NCI-H510A (cell line): ENCODE data around the gene RAP1GAP.
"Not testable (repeated sequence)": the region's sequence is repeated elsewhere in the genome, so short reads cannot be mapped to it uniquely, and the experiment has no call there.

Source experiments
- DNase-seq: peaks from one replicate; lab custom pipeline; 2025; lab: John Stamatoyannopoulos, UW

RAP1GAP gene

DNA sequence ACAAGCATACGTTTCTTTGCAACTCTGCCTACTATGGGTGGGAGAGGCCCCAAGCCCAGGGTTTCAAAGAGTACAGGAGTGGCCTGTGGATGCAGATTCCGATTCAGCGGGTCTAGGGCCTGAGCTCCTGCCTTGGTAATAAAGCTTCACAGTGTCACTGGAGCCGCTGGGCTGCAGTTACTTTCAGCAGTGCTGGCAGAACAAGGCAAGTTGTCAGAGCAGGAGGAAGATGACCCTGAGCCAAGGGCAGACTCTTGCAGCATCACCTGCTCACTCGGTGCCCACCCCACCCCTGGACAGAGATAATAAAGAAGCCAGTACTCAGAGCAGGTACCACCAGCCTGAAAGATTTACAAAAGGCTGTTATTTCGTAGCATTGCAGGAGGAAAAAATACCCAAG, 8.0 kb upstream of the RAP1GAP start:
- DNase-seq = no peak

DNA sequence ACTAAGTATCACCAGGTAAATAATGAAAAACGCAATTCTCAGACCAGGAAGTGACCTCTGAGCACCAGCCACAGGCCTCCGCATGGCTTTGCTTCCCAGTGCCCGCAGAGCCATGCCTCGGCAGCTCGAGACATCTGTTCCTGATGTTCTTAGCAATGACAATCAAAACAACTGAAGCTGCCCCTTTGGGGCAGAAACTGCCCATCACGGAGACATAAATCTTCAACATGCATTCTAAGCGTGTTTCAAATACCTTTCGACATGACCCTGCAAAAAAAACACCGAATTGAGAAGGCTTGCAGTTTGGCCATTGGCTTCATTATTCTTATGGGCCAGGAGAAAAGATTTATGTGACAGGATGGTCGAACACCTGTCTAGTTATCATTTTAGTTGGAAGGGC, 5.8 kb upstream of the RAP1GAP start:
- no peak for DNase-seq

DNA sequence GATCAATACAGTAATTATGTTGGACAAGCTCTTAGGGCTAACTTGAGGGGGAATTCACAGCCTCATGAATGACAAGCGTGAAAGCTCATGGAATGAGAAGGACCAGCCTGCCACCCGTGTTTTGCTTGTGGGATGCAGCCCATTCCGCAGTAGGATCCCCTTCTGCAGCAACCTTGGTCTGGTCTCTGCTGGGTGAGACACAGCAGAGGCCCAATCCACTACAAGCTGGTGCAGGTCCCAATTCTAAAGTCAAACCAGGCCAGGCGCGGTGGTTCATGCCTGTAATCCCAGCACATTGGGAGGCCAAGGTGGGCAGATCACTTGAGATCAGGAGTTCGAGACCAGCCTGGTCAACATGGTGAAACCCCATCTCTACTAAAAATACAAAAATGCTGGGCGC, 4.7 kb upstream of the RAP1GAP start:
- not testable (repeated sequence) for DNase-seq

DNA sequence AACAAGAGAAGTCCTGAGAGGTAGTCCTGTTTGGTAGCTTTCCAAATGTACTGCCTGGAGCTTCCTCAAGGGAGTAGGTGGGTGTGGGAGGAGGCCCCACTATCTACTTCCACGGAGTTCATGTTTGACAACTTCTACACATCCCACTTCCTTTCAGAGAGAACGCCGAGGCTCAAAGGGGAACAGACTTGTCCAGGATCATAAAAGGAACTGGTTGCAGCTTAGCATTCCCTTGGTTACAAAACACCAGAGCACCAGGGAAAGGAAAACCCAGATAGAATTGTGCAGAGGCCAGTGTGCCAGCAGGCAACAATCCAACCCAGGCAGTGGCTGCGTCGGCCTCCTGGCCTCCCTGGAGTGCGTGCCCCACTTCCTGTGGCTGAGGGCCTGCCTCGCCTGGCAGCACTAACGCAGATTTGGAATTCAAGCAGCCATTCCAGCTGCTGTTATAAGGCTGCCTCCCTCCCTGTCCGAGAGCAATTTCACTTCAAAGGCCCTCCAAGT, 4.2 kb upstream of the RAP1GAP start:
- DNase-seq = no peak

DNA sequence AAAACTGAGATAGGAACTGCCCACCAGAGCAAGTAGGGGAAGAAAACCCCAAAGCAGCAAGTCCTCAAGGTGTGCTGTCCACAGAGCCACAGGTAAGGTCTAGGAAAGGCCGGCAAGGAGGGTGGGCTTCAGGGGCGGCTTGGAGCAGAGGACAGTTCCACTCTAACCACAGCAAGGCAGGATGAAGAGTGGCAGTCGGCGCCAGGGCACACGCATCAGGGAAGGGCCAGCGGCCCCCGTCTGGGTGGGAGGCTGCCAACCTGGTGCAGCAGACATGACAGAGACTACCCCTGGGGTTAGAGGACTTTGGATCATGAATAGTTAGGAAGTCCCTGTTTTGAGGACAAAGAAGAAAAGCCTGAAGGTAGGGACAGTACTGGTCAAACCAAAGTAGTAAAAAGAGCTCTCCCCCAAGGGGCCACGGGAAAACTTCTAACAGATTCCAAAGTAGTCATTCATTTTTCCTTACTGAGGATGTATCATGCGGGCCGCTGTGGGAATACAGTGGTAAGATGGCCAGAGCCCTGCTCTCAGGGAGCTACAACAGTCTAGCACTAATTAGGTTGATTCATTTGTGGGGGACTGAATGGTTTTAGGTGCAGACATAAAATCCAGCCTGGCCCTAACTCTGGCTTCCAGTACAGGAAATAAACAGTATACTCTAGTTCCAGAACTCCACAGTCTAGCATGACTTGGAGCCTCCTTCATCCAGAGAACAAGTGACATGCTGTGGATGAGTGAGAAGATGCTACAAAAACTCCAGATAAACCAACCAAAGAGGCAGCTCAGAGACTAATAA, 3.5 kb upstream of the RAP1GAP start:
- DNase-seq = no peak

DNA sequence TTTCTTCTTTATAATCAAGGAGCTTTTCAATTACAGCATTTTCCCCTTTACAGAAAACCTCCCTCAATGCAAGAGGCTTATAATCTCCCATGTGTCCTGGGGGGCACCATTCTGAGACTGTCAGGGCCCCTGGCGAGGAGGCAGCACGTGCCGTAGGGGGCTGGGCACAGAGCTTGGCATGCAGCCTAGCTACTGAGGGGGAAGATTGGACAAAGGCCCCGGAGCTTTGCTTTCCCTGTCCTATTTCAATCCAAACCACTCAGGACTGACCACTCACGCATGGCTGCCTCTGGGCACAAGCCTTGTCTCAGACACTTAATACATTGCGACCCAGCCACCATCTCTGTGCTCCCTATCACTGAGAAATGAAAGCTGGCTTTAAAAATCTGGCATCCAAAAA, 2.8 kb upstream of the RAP1GAP start:
- no peak for DNase-seq

DNA sequence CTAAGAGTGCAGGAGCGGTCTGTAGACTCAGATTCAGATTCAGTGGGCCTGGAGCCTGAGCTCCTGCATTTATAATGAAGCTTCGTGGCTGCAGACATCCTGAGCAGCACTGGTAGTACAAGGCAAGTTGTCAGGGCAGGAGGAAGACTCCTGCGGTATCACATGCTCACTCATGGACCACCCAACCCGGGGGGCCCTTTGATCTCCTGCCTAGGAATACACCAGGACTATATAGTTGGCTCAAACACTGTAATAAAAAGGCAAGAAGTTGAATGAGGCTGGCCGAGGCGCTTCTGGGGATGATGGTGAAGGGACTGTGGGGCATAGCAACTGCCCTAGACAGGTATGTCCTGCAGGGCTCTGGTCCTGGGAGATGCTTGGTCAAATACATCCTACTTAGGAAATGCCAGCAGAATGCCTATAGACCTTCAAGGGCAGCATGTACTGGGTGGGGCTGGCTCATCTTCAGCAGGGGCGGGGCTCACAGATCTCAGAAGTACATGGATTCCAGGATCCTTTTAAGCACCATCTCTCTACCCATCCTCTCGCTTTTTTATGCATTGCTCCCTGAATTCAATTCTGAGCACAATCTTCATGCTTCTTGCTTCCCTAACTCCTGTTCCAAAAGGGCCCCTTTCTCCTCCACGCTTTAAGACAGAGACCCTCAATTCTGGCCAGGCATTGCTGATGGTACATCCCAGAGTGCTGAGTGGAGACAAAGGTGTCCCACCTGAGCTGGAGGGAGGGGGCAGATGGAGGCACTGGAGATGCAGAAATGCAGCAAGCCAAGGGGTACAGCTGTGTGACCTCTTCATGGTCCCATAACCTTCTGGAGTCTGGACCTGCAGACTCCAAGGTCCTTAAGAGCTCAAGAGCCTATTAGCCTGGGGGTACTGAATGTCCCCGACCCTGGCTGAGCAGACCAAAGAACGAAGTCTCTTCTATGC, 2.1 kb upstream of the RAP1GAP start:
- no peak for DNase-seq

DNA sequence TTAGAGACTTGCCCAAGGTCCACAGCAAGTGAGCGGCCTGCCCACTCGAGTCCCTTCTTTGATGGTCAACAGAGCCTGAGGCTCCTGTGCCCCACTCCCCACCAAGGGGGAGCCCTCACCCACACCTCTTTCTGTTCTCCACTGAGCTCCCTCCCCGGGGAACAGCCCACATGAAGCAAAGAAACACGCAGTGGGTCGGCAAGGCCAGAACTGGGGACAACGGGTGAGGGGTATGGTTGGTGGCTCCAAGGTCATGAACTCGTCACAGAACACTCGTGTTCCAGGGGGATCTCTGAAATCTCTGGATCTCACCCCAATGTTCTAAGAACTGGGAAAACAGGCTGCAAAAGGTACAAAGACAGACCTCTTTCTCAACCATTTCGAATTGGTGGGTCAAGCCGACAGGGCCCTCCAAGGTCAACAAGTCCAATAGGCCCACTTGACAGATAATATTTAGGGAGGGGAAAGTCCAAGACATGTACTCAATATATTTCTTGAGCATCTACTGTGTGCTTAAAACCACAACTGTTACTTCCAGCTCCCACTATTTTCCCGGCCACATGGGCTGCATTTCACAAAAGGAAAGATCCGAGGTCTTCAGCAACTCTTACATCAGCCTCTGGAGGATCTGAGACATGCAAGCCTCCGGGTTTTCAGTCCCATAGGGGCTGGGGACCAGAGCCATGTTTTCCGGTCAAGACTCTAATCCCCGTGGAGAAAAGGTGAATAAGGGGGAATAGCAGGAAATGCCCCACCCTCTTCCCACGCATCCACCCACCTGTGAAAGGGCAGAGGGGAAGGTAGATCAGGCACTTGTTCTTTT, 1.1 kb upstream of the RAP1GAP start:
- no peak for DNase-seq

DNA sequence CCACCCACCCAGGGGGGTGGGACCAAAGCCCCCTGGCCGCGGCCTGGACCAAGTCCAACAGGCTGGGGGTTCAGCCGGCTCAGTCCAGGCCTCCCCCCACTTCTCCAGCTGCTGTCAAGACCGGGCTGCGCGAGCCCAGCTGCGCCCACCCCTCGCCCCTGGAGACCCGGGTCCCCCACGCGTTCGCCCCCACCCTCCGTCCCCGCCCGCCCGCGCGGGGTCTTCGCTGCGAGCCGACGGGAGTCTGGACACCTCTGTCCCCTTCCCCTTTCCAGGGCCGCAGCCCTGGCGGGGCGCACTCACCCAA, 253 bp downstream of the RAP1GAP start:
- no peak for DNase-seq

DNA sequence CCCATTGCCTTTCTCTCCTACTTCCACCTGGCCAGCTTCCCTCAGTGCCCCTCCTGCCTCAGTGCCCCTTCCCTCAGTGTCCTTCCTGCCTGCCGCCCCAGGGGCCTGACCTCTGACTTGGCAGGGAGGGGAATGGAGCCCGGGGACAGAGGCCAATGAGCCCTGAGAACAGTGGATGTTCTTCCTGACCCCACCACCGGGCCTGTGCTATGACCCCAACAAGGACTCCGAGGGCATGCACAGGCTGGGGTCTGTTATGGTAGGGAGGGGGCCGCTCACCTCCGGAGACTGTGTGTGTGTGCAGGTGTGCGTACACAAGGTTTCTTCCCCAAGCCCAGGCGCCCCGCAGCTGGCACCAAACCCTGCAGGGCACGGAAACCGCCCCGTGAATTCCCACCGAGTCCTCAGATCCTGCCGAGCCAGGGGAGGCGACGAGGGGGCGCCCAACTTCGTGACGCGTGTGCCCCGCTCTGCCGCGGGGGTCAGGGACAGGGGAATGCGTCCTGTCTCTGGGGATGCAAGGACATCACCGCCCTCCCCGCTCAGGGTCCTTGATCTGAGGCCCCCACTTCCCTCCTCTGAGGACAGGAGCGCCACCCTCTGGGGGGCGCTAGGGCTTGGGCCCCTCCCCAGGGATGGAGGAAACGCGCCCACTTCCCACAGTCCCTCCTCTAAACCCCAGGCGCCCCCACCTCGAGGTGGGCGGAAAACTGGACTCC, 766 bp downstream of the RAP1GAP start:
- no peak for DNase-seq

DNA sequence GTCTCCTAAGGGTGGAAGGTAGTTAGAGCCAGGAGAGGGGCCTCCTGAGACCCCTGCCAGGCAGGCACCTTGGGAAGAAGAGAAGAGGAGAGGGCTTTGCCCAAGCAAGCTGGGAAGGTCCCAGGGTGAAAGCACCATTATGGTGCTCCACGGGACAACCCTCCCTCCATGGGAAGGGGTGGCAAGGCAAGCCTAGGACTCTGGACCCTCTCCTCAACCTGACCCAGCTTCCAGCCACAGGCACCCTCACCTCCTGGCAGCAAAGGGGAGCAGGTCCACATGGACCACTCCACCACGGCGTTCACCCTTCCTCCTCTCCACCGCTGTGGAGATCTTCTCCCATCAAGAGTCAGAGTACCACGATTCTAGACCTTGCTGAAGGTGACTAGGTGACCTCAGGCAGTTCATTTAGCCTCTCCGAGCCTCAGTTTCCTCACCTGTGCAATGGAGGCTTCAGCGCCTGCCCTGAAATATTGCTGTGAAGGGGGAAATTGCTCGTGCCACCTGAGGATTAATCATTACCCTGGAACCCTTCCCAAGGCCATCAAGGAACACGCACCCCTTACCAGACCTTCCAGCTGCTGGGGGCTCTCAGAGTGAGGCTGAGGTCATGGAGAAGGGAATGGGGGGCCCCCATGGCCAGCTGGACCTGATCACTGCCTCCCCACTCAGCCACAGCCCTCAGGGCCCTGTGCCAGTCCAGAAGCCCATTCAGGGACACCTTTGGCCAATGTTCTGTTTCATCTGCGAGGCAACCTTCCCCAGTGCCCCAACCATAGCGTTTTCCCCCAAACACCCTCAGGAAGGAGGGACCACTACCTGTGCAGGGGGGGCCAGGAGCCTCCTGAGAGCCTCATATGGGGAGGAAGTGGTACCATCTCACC, 1.6 kb downstream of the RAP1GAP start:
- DNase-seq = no peak

DNA sequence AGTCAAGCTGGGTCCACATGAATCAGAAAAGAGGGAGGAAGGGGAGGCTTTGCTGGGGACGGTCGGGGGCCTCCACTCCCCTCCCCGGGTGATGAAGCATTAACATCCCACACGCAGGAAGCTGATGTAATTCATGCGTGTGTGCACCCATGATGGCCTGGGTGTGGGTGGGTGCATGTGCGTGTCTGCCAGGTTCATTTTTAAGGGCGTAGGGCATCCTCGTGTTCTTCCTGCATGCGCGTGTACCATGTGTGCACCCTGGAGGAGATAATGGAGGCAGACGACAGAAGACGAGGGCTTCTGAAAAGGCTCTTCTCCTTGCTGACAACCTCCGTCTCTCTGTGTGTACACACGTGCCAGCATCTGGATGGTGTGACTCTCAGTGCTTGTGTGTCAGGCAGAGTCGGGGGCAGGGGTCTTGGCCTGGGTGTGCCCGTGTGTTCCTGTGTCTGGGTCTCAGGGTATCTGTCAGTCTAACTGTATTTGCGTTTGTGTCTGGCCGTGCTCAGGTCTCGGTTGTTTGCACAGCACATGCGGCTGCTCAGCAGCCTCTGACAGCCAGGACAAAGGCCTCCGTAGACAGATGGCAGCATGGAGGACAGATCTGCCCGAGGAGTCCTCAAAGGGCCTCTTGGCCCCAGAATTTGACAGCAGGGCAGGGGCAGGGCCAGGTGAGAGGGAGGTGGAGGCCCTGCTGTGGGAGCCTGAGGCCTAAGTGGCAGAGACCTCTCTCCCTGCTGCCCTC, 2.4 kb downstream of the RAP1GAP start:
- DNase-seq = no peak

DNA sequence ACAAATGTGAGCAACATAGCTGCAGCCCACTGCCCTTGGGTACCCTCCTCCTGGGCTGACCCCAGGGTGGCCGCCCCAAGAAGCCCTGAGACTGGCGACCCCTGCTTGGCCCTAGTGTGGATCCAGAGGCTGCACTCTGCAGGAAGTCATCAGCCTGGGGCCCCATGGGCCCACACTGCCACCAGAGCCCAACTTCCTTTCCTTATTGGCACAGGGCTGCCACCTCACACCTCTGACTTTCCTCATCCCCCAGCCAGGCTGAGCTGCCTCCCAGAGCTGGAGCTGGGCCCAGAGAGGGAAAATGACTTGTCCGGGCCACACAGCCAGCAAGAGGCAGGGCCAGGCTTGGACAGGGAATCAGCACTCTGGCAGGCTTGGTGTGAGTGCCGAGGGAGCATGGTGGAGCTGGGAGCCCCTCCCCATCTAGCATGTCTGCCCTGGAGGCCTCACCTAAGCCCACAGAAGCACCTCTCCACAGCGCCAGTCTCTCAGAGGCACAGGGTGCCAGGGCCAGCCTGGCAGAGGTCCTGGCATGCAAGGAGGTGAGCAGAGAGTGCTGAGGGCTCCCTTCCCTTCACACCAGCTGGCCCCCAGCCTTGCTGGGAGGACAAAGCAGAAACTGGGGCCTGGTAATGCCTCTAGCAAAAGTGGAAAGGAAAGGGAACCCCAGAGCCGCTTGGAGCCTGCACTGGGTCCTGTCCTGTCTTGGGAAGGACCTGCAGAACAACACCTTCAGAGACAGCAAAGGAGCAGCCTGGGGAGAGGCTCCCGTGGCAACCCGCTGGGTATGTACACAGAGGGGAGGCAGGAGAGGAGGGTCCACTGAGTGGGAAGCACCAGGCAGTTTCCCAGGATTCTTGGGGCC, 3.2 kb downstream of the RAP1GAP start:
- DNase-seq = no peak

DNA sequence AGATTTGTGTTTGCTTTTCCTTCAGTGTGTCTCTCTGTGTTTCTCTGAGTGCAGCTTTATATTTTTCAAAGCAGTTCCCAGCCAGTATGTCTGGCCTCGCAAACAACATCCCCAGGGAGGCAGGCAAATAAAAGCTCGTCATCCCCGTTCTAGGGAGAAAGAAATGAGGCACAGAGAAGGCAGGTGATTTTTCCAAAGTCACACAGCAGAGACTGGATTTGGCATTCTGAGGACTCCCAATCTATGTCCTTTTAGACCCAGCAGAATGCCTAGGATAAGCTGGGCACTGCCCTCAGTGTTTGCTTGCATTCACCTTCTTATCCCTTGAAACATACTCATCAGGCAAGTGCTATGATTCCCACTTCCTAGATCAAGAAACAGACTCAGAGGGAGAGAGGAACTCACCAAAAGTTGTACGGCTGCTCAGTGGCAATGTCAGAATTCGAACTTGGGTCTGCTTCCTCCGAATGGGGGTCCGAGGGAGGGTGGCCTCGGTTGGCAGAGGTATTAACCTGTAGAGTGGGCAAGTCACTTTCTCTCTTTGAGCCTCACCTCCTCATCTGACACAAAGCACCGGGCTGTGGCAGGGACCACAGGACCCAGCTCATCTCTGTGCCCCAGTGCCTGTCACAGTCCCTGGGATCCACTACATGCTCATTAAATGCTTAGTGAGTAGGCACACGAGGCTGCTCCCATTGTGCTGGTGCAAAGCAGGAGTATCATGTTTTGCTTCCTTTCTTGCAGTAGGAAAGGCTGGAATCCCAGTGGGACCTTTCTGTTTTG, 4.2 kb downstream of the RAP1GAP start:
- no peak for DNase-seq

DNA sequence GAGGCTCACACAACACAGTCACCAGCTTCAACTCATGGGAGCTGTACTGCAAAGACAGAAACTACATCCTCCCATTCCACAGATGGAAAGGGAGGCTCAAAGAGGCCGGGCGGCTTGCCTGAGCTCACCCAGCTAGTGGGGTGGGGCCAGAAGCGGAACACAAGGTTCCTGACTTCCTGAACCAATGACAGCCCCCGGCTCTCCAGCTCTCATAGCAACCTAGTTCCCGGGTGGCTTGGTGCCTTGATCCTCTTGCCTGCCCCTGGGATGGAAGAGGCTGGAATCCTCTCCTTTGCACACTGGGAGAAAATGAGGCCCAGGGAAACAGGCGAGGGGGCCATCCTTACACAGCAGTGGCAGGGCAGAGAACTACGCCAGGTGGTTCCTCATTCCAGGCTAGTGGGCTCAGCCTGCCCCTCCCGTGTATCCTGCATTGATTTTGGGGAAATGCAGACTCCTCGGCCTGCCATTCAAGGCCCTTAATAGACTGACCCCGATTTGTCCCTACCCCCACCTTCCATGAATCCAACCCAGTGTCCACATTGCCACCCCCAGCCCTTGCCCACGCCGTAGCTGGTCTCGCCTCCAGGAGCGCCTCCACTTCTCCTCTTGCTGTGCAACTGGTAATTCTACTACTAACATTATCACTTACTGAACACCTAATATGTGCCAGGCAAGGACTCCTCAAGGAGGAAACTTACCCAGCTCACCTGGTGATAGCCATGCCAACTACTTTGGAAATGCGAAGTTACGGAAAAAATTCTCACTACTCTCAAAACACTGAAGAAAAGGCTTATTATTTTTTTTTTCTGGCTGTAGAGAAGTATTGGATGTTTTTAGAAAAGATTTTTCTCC, 5.0 kb downstream of the RAP1GAP start:
- no peak for DNase-seq

DNA sequence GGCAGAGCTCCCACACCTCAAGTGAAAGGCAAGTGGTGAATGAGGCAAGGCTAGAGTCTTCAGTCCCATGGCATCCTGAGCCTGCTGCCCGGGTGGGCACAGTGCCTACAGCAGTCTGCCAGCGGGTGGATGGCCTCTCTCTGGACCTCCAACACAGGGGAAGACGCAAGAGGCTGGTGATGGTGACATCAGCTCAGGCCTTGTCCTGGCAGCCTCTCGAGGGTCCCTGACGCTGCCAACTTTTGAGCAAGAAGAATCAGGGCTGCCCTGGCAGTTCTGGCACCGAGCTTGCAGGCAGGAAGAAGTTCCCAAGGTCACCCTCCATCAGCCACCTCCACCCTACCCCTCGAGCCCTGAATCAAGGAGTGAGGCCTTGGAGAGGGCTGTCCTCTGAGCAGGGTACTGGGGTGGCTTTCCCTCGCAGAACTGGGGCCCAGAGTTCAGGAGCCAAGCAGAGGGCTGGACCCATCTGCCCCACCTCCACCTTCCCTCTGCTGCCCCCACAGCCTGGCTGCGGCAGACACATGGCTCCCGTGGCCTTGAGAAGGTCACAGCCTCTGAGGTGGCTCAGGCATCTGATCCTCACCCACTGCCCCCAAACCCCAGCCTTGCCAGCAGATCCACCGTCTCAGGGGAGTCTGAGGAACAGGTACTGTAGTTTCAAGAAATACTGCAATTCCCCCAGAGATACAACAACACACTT, 5.8 kb downstream of the RAP1GAP start:
- no peak for DNase-seq
